Measurements from ENCODE around the gene MFSD6L.
A peak's percentile ranks its signal among the peaks of the same experiment; 100 is the strongest.

Gene MFSD6L

DNA sequence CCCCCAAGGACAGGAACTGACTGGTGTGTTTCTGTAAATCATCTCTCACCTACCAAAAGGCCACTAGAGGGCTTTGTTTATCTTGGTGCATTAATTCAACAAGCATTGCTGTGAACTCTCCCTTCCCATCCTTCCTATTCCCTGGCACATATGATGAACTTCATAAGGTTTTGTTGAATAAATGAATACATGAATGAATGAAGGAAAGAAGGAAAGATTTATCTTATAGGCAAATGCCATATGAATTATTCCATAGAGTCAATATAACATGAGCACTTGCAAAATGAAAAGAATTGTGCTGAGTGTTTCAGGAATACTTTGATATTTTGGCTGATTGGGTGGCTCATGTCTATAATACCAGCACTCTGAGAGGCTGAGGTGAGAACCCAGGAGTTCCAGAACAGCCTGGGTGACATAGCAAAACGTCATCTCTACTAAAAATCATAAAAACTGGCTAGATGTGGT is 45.2 kb downstream of the MFSD6L start:
- peak; percentile 60 for DNase-seq (ENCODE audit: low spot score)
- TF ChIP-seq, protein P1, sequence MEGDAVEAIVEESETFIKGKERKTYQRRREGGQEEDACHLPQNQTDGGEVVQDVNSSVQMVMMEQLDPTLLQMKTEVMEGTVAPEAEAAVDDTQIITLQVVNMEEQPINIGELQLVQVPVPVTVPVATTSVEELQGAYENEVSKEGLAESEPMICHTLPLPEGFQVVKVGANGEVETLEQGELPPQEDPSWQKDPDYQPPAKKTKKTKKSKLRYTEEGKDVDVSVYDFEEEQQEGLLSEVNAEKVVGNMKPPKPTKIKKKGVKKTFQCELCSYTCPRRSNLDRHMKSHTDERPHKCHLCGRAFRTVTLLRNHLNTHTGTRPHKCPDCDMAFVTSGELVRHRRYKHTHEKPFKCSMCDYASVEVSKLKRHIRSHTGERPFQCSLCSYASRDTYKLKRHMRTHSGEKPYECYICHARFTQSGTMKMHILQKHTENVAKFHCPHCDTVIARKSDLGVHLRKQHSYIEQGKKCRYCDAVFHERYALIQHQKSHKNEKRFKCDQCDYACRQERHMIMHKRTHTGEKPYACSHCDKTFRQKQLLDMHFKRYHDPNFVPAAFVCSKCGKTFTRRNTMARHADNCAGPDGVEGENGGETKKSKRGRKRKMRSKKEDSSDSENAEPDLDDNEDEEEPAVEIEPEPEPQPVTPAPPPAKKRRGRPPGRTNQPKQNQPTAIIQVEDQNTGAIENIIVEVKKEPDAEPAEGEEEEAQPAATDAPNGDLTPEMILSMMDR (IDR thresholded peaks at IDR 0.05; ENCODE audit: extremely low read depth, missing control alignments), result no peak

DNA sequence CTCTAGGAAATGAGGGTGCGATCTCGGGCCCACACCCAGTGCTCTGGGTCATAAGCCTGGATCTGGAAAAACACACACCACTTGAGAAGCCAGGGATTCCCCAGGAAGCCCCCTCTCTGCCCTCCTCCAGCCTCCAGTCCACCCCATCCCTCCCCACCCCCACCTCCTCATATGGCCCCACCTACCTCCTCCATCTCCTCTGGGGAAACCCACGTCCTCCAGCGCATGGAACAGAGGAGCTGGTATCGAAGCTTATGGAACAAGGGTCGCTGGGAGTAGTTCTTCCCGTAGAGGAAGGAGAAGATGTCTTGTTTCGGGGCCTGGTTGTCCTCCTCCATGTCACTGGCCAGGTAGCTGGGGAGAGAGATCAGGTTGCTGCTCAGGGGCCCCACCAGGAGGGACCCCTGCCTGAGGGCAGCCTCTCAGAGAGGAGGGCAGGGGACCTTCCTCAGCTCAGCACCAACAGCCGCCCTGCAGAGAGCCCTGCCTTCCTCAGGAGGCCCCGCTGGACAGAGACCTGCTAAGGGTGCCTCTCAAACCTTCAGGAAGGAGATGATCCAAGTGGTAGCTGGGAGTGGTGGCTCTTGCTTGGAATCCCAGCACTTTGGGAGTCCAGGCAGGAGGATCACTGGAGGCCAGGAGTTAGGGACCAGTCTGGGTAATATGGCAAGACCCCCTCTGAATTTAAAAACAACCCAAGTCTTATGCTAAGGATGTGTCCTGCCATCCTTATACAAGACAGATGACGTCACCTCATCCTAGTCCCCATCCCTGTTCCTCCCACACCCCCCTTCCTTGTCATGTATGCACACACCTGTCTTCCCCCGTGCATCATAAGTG is 45.8 kb downstream of the MFSD6L start:
- TF ChIP-seq, protein P1 (IDR thresholded peaks at IDR 0.05; ENCODE audit: extremely low read depth, missing control alignments), result no peak
- no peak for DNase-seq (ENCODE audit: low spot score)

DNA sequence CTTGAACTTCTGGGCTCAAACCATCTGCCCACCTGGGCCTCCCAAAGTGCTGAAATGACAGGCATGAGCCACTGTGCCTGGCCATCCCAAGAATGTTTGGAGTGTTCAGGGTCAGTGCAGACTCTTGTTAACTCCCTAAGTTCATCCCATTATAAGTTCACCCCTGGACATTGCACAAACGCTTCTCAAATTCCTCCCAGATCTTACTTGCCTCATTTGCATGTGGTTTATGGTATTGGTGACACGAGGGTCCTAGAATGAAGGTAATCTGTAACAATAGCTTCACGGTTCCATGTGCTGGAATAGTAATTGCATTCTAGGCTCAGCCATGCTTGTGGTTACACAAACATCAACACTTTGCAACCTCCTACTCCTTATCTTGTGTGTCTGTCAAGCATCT is 49.5 kb downstream of the MFSD6L start:
- no peak for DNase-seq (ENCODE audit: low spot score)
- TF ChIP-seq, protein P1 (IDR thresholded peaks at IDR 0.05; ENCODE audit: extremely low read depth, missing control alignments), result no peak

DNA sequence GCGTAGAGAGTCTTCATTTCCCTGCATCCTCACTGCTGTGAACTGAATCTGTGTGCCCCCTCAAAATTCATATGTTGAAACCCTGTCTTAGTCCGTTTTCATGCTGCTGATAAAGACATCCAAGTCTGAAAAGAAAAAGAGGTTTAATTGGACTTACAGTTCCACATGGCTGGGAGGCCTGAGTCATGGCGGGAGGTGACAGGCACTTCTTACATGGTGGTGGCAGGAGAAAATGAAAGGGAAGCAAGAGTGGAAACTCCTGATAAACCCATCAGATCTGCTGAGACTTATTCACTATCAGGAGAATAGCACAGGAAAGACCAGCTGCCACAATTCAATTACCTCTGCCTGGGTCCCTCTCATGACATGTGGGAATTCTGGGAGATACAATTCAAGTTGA is 51.4 kb downstream of the MFSD6L start:
- TF ChIP-seq, protein P1 (IDR thresholded peaks at IDR 0.05; ENCODE audit: extremely low read depth, missing control alignments), result no peak
- no peak for DNase-seq (ENCODE audit: low spot score)
